Neural cell (in vitro differentiated cells): ENCODE data around the gene PIK3AP1. TPM values are rescaled to one million over a fixed set of nuclear protein-coding genes. Genes with fewer than 3 reads are reported as not detected.

ENCODE experiments used
- H2AFZ ChIP-seq: fragments of 200-600, 300-800 bp; sonication (generic), shearing (Covaris generic); 2 replicates; pipeline ENCODE4 v1.6.0; 2014; ENCODE audit warnings: low read depth, mild to moderate bottlenecking, antibody characterized with exemption, low read length, moderate library complexity
- H3F3A ChIP-seq: fragments of 200-600 bp; shearing (Covaris generic); 2 replicates; pipeline ENCODE4 v1.6.1; 2016; ENCODE audit warnings: mild to moderate bottlenecking, moderate library complexity, mixed read lengths, antibody characterized with exemption, low read length; ENCODE audit not compliant: insufficient read depth, poor library complexity, severe bottlenecking
- H3K27ac ChIP-seq: fragments of 200-600, 300-800 bp; sonication (generic), shearing (Covaris generic); 2 replicates; pipeline ENCODE4 v1.5.1; 2014; ENCODE audit warnings: mild to moderate bottlenecking, low read length, moderate library complexity
- H3K27me3 ChIP-seq: fragments of 300-800, 200-600 bp; sonication (generic), shearing (Covaris generic); 2 replicates; pipeline ENCODE4 v1.6.0; 2014; ENCODE audit warnings: mild to moderate bottlenecking, low read depth, low read length, moderate library complexity; ENCODE audit not compliant: insufficient read depth
- H3K36me3 ChIP-seq: fragments of 300-800, 200-600 bp; sonication (generic), shearing (Covaris generic); 2 replicates; pipeline ENCODE4 v1.5.1; 2014; ENCODE audit warnings: mild to moderate bottlenecking, antibody characterized with exemption, low read length, moderate library complexity; ENCODE audit not compliant: insufficient read depth
- H3K4me2 ChIP-seq: fragments of 300-800, 200-600 bp; sonication (generic), shearing (Covaris generic); 2 replicates; pipeline ENCODE4 v1.6.0; 2014; ENCODE audit warnings: mild to moderate bottlenecking, low read length
- H3K4me3 ChIP-seq: fragments of 300-800, 200-600 bp; sonication (generic), shearing (Covaris generic); 2 replicates; pipeline ENCODE4 v1.5.1; 2014; ENCODE audit warnings: mild to moderate bottlenecking, low read length, moderate library complexity
- H3K79me2 ChIP-seq: fragments of 200-600 bp; shearing (Covaris generic); replicated peaks from 2 replicates; pipeline ENCODE4 v1.6.0; 2014; ENCODE audit warnings: mild to moderate bottlenecking, low read length, moderate library complexity; ENCODE audit not compliant: insufficient read depth
- H3K9ac ChIP-seq: fragments of 300-800, 200-600 bp; sonication (generic), shearing (Covaris generic); 2 replicates; pipeline ENCODE4 v1.6.1; 2016; ENCODE audit warnings: mild to moderate bottlenecking, low read length, mixed read lengths
- H3K9me2 ChIP-seq: fragments of 200-600 bp; shearing (Covaris generic); 2 replicates; pipeline ENCODE4 v1.6.1; 2016; ENCODE audit warnings: mild to moderate bottlenecking, low read length, mixed read lengths; ENCODE audit not compliant: insufficient read depth
- H3K9me3 ChIP-seq: fragments of 200-600, 300-800 bp; sonication (generic), shearing (Covaris generic); 2 replicates; pipeline ENCODE4 v1.6.1; 2016; ENCODE audit warnings: mild to moderate bottlenecking, mixed run types, low read length, moderate library complexity, mixed read lengths
- H4K20me1 ChIP-seq: fragments of 200-600 bp; shearing (Covaris generic); 2 replicates; pipeline ENCODE4 v1.6.1; 2016; ENCODE audit warnings: mild to moderate bottlenecking, mixed run types; ENCODE audit not compliant: insufficient read depth
- EP300 ChIP-seq: fragments of 450-650 bp; conservative IDR thresholded peaks from 2 replicates; pipeline ENCODE4 v1.6.1; 2014; ENCODE audit warnings: antibody characterized with exemption, mild to moderate bottlenecking, moderate library complexity; ENCODE audit not compliant: poor library complexity, severe bottlenecking
- EZH2 ChIP-seq: fragments of 200-600, 300-800 bp; shearing (Covaris generic), sonication (generic); IDR thresholded peaks from 2 replicates; pipeline ENCODE4 v1.6.1; 2014; ENCODE audit warnings: antibody characterized with exemption, low read length, borderline replicate concordance, mild to moderate bottlenecking; ENCODE audit not compliant: insufficient read depth, poor library complexity, severe bottlenecking
- MXI1 ChIP-seq: fragments of 450-650 bp; conservative IDR thresholded peaks from 2 replicates; pipeline ENCODE4 v1.6.1; 2014; ENCODE audit warnings: antibody characterized with exemption, mild to moderate bottlenecking; ENCODE audit not compliant: poor library complexity, severe bottlenecking
- POLR2AphosphoS5 ChIP-seq: IDR thresholded peaks from 2 replicates; pipeline ENCODE4 v1.6.1; 2012
- RAD21 ChIP-seq: fragments of 450-650 bp; conservative IDR thresholded peaks from 2 replicates; pipeline ENCODE4 v1.6.1; 2014; ENCODE audit warnings: antibody characterized with exemption, mild to moderate bottlenecking, moderate library complexity
- SMC3 ChIP-seq: fragments of 450-650 bp; conservative IDR thresholded peaks from 2 replicates; pipeline ENCODE4 v1.6.1; 2014; ENCODE audit warnings: antibody characterized with exemption, mild to moderate bottlenecking, moderate library complexity; ENCODE audit not compliant: poor library complexity
- TAF1 ChIP-seq: IDR thresholded peaks from 2 replicates; pipeline ENCODE4 v1.6.1; 2012; ENCODE audit warnings: low read depth
- polyA plus RNA-seq: library from polyadenylated mRNA; depleted of rRNA; stranded (reverse); fragments of >200 nt; gene quantifications from 2 replicates; pipeline ENCODE4 v1.2.3, GENCODE V29; 2014
- TF ChIP-seq, protein P1 (sequence below): IDR thresholded peaks from 2 replicates; pipeline ENCODE4 v1.6.1; 2012; ENCODE audit warnings: borderline replicate concordance
- TF ChIP-seq, protein P2 (sequence below): fragments of 450-650 bp; IDR thresholded peaks from 2 replicates; pipeline ENCODE4 v1.5.1; 2014; ENCODE audit warnings: antibody characterized with exemption, mild to moderate bottlenecking, moderate library complexity; ENCODE audit not compliant: poor library complexity, severe bottlenecking

The PIK3AP1 gene
- polyA plus RNA-seq, 1 donor from 2014 or later, result 0.05 TPM

DNA sequence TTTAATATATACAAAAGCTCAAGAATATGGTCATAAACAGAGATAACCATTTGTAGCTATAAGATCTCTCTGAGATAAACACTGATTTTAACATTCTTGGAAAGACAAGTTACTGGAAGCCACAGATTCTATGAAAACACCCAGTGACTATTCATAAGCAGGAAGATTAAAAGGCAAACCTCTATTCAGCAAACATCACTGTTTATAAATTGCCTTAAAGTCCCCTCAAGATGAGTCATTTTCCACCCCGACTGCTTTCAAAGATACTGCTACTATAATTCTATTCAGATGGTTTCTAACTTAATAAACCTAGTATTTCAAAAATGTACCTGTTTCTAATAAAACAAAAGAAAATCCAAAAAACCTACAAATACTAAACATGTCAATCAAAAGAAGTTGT lies 154.5 kb downstream of the PIK3AP1 start:
- H3K9me3 ChIP-seq, result no peaks in the 10 kb centered on the region
- no peaks in the 10 kb centered on the region for H3F3A ChIP-seq
- H3K9ac ChIP-seq, result no peak overlapping the region
- no peaks in the 10 kb centered on the region for H3K9me2 ChIP-seq
- no peaks in the 10 kb centered on the region for H4K20me1 ChIP-seq
- H2AFZ ChIP-seq, result no peak overlapping the region
- H3K27ac ChIP-seq, result no peak overlapping the region
- H3K36me3 ChIP-seq, result no peaks in the 10 kb centered on the region
- no peak overlapping the region for H3K4me2 ChIP-seq
- H3K4me3 ChIP-seq, result no peak overlapping the region
- no peaks in the 10 kb centered on the region for H3K27me3 ChIP-seq
- peaks cover 15% of the 10 kb centered on the region for H3K79me2 ChIP-seq
- TF ChIP-seq RAD21 (no peak), EP300 (no peak), SMC3 (no peak), MXI1 (no peak), EZH2 (no peak), POLR2AphosphoS5 (no peak), TAF1 (no peak)
- TF ChIP-seq, protein P1, sequence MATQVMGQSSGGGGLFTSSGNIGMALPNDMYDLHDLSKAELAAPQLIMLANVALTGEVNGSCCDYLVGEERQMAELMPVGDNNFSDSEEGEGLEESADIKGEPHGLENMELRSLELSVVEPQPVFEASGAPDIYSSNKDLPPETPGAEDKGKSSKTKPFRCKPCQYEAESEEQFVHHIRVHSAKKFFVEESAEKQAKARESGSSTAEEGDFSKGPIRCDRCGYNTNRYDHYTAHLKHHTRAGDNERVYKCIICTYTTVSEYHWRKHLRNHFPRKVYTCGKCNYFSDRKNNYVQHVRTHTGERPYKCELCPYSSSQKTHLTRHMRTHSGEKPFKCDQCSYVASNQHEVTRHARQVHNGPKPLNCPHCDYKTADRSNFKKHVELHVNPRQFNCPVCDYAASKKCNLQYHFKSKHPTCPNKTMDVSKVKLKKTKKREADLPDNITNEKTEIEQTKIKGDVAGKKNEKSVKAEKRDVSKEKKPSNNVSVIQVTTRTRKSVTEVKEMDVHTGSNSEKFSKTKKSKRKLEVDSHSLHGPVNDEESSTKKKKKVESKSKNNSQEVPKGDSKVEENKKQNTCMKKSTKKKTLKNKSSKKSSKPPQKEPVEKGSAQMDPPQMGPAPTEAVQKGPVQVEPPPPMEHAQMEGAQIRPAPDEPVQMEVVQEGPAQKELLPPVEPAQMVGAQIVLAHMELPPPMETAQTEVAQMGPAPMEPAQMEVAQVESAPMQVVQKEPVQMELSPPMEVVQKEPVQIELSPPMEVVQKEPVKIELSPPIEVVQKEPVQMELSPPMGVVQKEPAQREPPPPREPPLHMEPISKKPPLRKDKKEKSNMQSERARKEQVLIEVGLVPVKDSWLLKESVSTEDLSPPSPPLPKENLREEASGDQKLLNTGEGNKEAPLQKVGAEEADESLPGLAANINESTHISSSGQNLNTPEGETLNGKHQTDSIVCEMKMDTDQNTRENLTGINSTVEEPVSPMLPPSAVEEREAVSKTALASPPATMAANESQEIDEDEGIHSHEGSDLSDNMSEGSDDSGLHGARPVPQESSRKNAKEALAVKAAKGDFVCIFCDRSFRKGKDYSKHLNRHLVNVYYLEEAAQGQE, result no peak
- TF ChIP-seq, protein P2, sequence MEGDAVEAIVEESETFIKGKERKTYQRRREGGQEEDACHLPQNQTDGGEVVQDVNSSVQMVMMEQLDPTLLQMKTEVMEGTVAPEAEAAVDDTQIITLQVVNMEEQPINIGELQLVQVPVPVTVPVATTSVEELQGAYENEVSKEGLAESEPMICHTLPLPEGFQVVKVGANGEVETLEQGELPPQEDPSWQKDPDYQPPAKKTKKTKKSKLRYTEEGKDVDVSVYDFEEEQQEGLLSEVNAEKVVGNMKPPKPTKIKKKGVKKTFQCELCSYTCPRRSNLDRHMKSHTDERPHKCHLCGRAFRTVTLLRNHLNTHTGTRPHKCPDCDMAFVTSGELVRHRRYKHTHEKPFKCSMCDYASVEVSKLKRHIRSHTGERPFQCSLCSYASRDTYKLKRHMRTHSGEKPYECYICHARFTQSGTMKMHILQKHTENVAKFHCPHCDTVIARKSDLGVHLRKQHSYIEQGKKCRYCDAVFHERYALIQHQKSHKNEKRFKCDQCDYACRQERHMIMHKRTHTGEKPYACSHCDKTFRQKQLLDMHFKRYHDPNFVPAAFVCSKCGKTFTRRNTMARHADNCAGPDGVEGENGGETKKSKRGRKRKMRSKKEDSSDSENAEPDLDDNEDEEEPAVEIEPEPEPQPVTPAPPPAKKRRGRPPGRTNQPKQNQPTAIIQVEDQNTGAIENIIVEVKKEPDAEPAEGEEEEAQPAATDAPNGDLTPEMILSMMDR, result no peak

DNA sequence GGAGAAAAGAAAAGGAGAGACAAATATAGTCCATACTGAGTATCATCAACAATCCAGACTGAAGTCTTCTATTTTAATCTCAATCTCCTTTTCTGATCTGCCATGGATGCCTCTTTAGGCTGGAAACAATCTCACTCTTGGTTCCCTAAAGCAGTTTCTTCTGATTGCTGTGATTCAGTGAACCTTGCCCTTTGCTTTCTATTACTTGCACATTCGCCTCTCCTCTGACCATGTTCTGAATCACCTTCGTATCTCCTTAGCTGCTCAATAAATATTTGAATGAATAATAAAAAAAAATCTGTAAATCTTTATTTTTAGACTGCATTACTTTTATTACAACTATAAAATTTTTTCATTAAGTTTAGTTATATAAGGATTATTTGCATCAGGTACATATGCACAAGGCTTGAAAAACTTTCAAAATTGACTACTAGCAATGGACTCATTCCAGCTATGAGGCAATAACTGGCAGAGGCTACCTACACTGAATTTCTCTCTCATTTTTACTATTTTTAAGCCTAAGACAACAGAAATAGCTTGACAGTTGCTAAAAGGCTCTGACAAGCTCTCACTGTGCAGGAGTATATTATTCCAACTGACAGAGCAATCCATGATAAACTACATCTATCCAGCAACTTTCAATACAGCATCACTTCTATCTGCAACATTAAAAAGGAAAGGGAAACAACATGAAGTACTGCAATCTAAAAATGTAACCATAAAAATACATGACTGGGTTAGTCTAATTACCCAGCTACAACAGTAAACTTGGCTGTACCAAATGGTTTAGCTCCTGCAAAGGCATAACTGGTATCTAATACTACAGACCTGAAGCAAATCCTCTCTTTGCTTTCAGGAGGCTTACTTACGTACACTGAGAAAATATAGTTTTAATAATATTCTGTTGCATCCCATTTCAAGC lies 159.1 kb downstream of the PIK3AP1 start:
- peaks cover 4% of the 10 kb centered on the region for H3K36me3 ChIP-seq

More for the DNA sequence above, 159.1 kb downstream of the PIK3AP1 start:
- H2AFZ ChIP-seq, result no peak overlapping the region
- H3K9ac ChIP-seq, result no peak overlapping the region
- H3F3A ChIP-seq, result no peaks in the 10 kb centered on the region
- H4K20me1 ChIP-seq, result no peaks in the 10 kb centered on the region
- TF ChIP-seq SMC3 (no peak), MXI1 (no peak), RAD21 (no peak), EZH2 (no peak), EP300 (no peak), TAF1 (no peak), POLR2AphosphoS5 (no peak)
- TF ChIP-seq, protein P1, result no peak
- no peak overlapping the region for H3K27ac ChIP-seq
- H3K27me3 ChIP-seq, result no peaks in the 10 kb centered on the region
- no peak overlapping the region for H3K4me2 ChIP-seq
- H3K9me3 ChIP-seq, result no peaks in the 10 kb centered on the region
- peaks cover 5% of the 10 kb centered on the region for H3K79me2 ChIP-seq
- no peaks in the 10 kb centered on the region for H3K9me2 ChIP-seq
- H3K4me3 ChIP-seq, result no peak overlapping the region
